A204.1 (cell line): Measurements from ENCODE around the gene C6orf89.

ENCODE experiments used
- FAIRE-seq: peaks from 2 replicates; lab custom pipeline; 2012; peaks lifted over from hg19 to GRCh38; lab: Jason Lieb, UNC

Gene C6orf89

DNA sequence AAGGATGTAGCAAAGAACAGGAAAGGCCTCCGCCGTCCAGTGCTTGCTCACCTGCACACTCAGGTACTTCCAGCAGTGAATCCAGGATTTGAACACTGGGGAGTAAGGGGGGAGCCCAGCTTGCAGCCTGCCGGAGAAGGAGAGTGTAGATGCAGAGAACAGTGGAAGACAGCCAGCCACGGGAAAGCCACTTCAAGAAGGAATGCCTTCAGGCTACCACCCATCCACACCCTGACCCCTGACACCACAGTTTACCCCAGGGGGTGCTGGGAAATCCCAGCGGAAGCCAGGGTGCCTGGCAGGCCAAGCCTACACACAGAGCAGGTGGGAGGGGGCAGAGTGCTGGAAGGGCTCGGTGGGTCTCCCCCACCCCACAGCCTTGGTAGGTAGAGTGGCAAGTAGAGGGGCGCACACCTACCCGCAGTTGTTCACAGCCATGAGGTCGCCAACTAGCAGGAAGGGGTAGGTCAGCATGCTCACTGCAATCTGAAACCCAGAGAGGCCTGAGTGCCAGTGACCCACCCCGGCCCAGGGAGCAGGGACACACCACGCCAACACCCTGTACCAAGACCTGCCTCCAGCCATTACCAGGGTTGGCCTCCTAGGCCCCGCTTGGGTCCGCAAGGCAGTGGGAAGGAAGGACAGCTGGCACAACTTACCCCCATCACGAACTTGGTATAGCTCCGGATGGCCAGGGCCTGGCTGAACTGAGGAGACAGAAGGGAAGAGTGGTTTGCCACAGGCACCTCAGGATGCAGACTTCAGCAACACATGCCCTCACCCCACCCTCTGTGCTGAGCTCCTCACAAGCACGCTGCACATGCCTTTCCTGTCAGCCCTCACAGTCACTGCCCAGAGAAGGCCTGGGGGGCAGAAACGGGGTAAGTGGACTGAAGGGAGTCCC, 84.5 kb downstream of the C6orf89 start:
- FAIRE-seq: no peak

DNA sequence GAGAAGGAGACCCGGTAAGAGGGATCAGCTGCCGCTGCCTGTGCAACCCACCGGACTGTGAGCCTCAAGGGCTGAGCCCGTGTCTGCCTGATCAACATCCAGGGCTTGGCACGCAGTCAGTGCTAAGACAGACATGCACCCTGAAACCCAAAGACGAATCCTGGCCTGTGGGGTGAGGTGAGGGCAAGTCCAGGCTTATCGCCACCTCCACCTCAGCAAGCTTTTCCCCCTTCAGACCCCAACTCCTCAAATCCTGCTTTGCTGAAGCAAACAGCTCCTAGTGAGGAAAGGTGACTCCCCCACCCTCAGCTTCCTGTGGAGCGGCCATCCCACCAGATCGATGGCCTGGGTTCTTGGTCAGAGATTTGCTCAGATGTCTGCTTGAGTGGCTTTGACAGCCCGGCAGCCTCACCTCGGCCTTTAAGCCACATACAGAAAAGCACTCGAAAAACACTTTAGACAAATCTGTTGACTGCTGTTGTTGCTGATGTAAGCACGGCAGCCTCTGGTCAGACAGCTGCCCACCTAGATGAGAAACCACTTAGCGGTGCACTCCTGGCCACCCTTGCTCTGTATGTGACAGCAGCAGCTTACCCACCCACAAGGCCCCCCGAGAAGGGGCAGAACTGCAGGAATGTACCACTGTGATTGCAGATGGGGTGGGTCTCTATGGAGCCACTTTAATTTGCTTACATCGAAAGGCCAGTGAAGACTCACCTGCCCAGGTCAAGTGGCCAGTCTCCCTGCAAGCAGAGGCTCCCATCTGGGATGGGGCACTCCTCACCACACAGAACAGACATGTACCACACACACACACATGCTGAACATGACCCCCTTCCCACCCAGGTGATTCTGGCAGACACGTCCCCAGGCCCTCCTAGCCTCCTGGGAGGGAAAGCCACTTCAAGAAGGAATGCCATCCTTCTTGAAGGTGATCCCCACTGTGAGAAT, 85.4 kb downstream of the C6orf89 start:
- no peak for FAIRE-seq

DNA sequence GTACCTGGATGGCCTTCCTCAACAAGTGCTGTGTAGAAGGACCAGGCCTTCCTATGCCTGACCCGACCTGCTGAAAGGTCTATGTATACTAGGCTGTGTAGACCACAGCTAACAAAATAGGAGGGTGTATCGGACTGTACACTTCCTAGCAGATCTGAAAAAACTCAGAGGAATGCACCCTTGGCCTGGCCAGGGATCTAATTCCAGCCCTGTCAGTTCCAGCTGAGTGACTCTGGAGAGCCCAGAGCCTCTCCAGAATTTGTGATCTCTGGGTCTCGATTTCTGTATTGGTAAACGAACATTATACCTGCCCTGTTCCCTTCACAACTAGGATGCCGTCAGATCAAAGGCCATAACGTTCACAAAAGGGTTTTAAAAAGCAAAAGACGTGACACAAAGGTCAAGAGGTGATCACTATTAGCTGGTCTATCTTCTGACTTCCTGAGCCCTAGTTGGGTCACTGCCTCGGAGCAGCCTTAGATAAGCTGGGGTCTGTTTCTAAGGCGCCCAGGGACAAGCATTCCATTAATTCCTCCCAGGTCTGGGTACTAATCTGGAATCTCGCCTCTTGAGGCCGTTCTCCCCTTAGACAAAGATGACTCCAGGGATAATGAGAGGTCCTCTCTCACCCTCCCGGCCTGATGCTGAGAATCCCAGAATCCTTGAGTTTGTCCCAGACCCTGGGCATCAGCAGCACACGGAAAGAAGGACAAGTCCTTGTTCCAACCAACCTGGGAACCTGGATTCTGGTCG, 86.3 kb downstream of the C6orf89 start:
- no peak for FAIRE-seq

DNA sequence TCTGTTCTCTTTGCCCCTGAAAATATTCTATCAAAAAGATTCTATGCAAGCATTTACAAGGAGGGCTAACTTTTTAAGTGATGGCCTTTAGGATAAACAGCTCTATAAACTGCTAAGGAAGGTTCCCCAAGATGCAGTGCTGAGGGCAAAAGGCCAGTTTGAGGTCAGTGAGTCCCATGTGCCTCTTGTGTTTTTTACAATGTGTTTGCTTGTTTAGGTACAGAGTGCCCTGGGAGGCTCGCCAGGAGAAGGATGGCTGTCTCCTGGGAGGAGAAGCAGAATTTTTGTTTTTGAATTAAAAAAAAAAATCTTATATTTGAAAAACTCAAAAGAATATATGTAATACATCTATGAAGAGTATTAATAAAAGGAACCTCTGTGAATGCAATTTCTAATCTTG, 87.4 kb downstream of the C6orf89 start:
- no peak for FAIRE-seq

DNA sequence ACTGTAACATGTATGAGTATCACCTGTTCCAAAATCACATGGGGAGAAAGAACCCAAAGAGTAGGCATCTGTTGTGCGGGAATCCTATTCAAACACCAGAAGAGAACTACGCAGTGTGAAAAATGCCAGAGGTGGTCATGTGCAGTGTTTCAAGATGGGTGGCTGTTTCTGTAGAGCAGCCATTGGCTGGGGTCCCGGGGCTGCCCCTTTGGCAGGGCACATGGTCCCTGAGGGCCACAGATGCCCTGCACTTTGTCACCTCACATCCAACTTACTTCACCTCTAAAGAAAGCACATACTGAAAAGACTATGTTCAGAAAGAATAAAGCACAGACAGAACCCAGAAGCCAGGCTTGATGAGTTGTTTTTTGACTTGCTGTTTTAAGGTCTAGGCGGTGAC, 87.9 kb downstream of the C6orf89 start:
- no peak for FAIRE-seq

DNA sequence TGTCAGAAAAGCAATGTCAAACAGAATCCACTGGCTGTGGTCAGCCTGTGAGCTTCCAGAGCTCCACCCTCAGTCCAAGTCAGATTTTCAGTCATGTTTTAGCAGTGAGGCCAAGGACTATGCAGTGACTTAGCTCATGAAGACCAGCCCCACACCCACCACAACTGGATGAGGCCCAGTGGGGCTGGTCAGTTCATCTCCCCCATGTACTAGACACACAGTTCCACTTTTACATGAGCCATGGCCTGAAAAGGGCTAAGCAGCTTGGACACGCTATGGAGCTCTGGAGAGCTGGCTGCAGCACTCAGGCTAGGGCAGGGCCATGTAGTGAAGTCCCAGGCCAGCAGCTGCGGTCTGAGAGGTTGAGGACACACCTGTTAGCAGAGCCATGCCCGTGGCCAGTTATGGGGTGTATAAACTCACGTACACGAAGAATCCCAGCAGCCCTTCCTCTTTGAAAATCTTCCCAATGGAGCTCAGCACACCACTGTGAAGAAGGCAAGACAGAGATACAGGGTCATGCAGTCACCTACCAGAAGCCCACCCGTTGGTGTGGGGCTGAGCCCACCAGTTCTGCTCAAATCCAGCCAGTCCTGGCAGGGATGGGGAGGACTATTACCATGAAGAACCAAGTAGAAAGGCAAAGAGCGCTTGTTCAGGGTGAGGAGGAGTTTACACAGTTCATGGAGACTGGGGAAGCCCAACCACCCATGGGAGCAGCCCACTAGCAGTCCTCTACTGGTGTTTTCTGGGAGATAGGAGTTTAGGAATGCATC, 89.7 kb downstream of the C6orf89 start:
- FAIRE-seq: no peak

DNA sequence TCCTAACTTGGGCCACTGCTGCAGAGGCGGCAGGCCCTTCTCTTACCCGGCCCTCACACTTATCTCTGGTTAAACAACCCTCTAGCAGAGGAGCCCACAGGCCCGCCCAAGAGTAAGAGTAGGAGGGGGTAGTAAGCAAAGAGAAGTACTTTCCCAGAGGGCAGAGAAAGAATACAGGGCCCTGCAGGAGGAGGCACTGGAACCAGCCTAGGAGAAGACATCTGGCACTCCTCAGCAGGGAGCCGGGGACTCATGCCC, 90.2 kb downstream of the C6orf89 start:
- no peak for FAIRE-seq

DNA sequence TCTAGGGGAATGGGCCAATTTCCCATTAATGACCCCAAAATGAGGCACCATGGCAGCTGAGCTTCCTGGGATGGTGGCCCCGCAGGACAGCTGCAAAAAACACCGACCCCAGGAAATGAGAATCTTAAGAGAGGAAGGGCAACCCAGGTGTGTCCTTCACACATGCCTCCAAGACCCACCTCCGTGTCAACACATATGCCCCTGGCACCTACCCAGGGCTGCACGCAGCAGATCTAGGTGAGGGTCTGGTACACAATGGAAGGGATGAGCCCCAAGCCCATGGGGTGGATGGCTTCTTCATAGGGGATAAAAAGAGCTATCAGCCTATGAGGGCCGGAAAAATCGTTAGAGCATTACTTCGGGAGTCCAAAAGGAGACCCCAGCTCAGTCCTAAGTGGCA, 90.8 kb downstream of the C6orf89 start:
- FAIRE-seq: no peak

DNA sequence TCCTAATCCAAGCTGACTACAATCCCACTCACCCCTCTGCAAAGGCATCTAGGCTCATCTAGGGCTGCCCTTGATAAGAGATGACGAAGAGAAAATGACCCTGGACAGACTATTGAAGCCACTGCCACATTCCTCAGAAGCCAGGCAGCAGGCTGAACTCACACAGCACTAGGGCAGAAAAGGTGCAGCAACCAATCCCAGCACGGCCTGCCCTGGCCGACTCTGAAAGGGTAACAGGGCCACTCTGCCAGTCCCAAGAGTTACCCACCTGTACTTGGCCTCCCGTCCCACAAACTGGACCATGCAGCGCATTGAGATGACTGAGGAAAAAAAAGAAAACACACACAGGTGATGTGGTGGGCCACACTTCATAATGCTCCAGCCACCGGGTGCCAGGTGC, 91.2 kb downstream of the C6orf89 start:
- no peak for FAIRE-seq

DNA sequence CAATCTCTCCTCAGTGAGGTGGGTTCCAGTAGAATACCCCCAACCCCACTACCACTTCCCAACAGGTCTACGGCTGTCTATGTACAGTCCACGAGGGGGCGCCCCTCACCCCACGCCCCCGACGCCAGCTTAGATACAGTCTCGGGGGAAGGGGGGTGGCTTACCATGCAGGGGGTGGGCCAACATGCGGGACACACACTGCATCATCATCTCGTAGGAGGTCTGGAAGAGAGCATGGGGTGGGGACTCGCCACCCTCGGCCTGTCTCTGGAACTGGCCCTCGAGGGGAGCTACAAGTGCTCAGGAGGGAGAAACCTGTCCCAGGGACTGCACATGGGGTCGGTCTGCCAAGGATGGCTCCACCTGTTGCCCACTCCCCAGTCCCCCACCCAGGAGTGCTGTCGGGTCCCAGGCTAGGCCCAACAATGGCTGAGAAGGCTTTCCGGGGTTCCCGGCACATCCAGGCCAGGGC, 91.8 kb downstream of the C6orf89 start:
- no peak for FAIRE-seq
